ENCODE measurements around the gene C1QBP.
A peak's percentile ranks its signal among the peaks of the same experiment; 100 is the strongest.
"Not testable (repeated sequence)": the region's sequence is repeated elsewhere in the genome, so short reads cannot be mapped to it uniquely, and the experiment has no call there.

The C1QBP gene

GRCh38 chr17:5466295-5466694, 27.3 kb upstream of the C1QBP start:
- Histone ChIP-seq H3K4me3 (ENCODE audit: low read length) (peak overlapping the region; percentile 100), H3K9ac (ENCODE audit: low read depth, low read length) (peak overlapping the region; percentile 99; the same call in 1 of the 2 replicates)

GRCh38 chr17:5464717-5465507, 26.0 kb upstream of the C1QBP start:
- peaks cover 11% of the 10 kb centered on the region for H3K4me1 ChIP-seq (ENCODE audit: insufficient read depth, low read length)

More at GRCh38 chr17:5466295-5466694, 27.3 kb upstream of the C1QBP start:
- H3K4me1 ChIP-seq (ENCODE audit: insufficient read depth, low read length) = peaks cover 11% of the 10 kb centered on the region
- H3K9me3 ChIP-seq (ENCODE audit: insufficient read depth, low read depth, low read length) = no peaks in the 10 kb centered on the region
- peaks cover 42% of the 10 kb centered on the region for H3K36me3 ChIP-seq (ENCODE audit: insufficient read depth, low read depth, low read length)
- no peak overlapping the region for H3K27ac ChIP-seq (ENCODE audit: low read length)
- H3K27me3 ChIP-seq (ENCODE audit: insufficient read depth, low read length) = no peaks in the 10 kb centered on the region

GRCh38 chr17:5446786-5447185, 7.8 kb upstream of the C1QBP start:
- H3K4me1 ChIP-seq (ENCODE audit: insufficient read depth, low read length) = no peaks in the 10 kb centered on the region
- H3K9ac ChIP-seq (ENCODE audit: low read depth, low read length) = no peak overlapping the region
- H3K27me3 ChIP-seq (ENCODE audit: insufficient read depth, low read length) = no peaks in the 10 kb centered on the region
- H3K4me3 ChIP-seq (ENCODE audit: low read length) = no peak overlapping the region
- no peaks in the 10 kb centered on the region for H3K9me3 ChIP-seq (ENCODE audit: insufficient read depth, low read depth, low read length)
- no peak overlapping the region for H3K27ac ChIP-seq (ENCODE audit: low read length)
- peaks cover 93% of the 10 kb centered on the region for H3K36me3 ChIP-seq (ENCODE audit: insufficient read depth, low read depth, low read length)

More at GRCh38 chr17:5464717-5465507, 26.0 kb upstream of the C1QBP start:
- Histone ChIP-seq H3K36me3 (ENCODE audit: insufficient read depth, low read depth, low read length) (peaks cover 55% of the 10 kb centered on the region), H3K27me3 (ENCODE audit: insufficient read depth, low read length) (no peaks in the 10 kb centered on the region), H3K9ac (ENCODE audit: low read depth, low read length) (no peak overlapping the region; the same call in 1 of the 2 replicates), H3K27ac (ENCODE audit: low read length) (no peak overlapping the region), H3K4me3 (ENCODE audit: low read length) (no peak overlapping the region), H3K9me3 (ENCODE audit: insufficient read depth, low read depth, low read length) (no peaks in the 10 kb centered on the region)

DNA sequence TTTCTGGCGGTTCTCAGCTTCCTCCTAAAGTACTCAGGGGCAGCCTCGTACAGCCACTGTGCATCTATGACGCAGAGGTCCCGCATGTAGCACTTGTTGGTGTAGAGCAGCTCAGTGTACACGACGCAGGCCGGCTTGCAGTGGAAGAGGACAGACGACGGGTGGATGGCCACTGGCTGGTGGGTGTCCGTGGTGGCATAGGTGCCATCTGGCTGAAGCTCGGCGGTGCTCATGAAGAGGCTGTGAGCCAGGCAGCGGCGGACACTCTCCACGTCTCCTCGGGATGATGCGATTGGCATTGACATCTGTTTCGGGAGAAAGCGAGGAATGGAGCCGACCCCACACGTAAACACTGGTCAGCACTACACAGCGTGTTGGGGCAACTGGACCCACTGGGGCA, 5.3 kb upstream of the C1QBP start:
- H3K4me3 ChIP-seq (ENCODE audit: low read length) = no peak overlapping the region
- H3K4me1 ChIP-seq (ENCODE audit: insufficient read depth, low read length) = no peaks in the 10 kb centered on the region
- peaks cover 79% of the 10 kb centered on the region for H3K36me3 ChIP-seq (ENCODE audit: insufficient read depth, low read depth, low read length)
- H3K9me3 ChIP-seq (ENCODE audit: insufficient read depth, low read depth, low read length) = no peaks in the 10 kb centered on the region
- no peak overlapping the region for H3K9ac ChIP-seq (ENCODE audit: low read depth, low read length)
- no peaks in the 10 kb centered on the region for H3K27me3 ChIP-seq (ENCODE audit: insufficient read depth, low read length)
- H3K27ac ChIP-seq (ENCODE audit: low read length) = no peak overlapping the region

GRCh38 chr17:5443728-5444127, 4.8 kb upstream of the C1QBP start:
- H3K9ac ChIP-seq (ENCODE audit: low read depth, low read length) = no peak overlapping the region
- no peaks in the 10 kb centered on the region for H3K9me3 ChIP-seq (ENCODE audit: insufficient read depth, low read depth, low read length)
- no peak overlapping the region for H3K4me3 ChIP-seq (ENCODE audit: low read length)
- no peaks in the 10 kb centered on the region for H3K27me3 ChIP-seq (ENCODE audit: insufficient read depth, low read length)
- H3K27ac ChIP-seq (ENCODE audit: low read length) = no peak overlapping the region
- peaks cover 74% of the 10 kb centered on the region for H3K36me3 ChIP-seq (ENCODE audit: insufficient read depth, low read depth, low read length)
- no peaks in the 10 kb centered on the region for H3K4me1 ChIP-seq (ENCODE audit: insufficient read depth, low read length)

DNA sequence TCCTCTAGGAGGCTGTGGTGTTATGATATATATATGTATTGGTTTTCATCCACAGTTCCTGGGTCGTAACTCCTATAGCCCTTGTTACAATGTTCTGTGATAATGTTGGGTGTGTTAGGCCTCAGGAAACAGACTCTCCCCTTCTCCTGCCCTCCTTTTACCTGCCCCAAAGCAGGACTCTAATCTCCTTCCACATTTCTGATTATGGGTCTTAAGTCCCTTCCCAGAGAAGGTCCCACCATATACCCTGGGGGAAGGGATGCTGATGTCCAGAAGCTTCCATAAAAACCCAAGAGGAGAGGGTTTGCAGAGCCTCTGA, 450 bp upstream of the C1QBP start:
- no peaks in the 10 kb centered on the region for H3K27me3 ChIP-seq (ENCODE audit: insufficient read depth, low read length)
- peaks cover 73% of the 10 kb centered on the region for H3K36me3 ChIP-seq (ENCODE audit: insufficient read depth, low read depth, low read length)
- peaks cover 7% of the 10 kb centered on the region; the same call in 1 of the 2 replicates for H3K4me1 ChIP-seq (ENCODE audit: insufficient read depth, low read length)
- H3K9ac ChIP-seq (ENCODE audit: low read depth, low read length) = no peak overlapping the region
- H3K4me3 ChIP-seq (ENCODE audit: low read length) = peak overlapping the region; percentile 22; the same call in 1 of the 2 replicates
- H3K27ac ChIP-seq (ENCODE audit: low read length) = no peak overlapping the region
- H3K9me3 ChIP-seq (ENCODE audit: insufficient read depth, low read depth, low read length) = no peaks in the 10 kb centered on the region

DNA sequence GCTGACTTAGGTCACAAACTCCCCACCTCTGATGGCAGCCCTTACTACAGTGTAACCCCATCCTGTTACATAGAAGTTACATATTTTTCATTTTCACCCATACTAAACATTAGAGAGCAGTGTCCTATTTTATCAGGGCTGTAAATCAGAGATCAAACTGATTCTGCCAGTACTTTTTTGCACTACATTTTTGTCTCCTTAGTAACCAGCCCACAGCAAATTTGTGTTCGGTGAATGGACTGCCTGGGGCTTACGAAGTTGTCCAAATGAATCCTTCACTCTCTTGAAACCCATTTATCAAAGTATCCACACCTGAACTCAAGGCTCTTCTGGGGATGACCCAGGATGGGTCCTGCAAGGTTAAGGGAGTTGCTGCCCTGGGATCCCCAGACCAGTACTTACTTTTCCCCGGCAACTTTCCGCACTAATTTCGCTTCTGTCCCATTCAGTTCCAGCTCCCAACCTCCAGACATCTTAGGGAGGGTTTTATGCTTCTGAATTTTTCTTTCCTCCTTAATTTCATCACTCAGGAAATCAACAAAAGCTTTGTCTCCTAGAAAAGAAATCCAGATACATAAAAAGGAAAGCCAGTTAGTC, 1.1 kb downstream of the C1QBP start:
- Histone ChIP-seq H3K4me3 (ENCODE audit: low read length) (peak overlapping the region; percentile 100), H3K9me3 (ENCODE audit: insufficient read depth, low read depth, low read length) (no peaks in the 10 kb centered on the region), H3K4me1 (ENCODE audit: insufficient read depth, low read length) (peaks cover 7% of the 10 kb centered on the region; the same call in 1 of the 2 replicates), H3K36me3 (ENCODE audit: insufficient read depth, low read depth, low read length) (peaks cover 75% of the 10 kb centered on the region), H3K27ac (ENCODE audit: low read length) (no peak overlapping the region), H3K9ac (ENCODE audit: low read depth, low read length) (peak overlapping the region; percentile 99), H3K27me3 (ENCODE audit: insufficient read depth, low read length) (no peaks in the 10 kb centered on the region)

DNA sequence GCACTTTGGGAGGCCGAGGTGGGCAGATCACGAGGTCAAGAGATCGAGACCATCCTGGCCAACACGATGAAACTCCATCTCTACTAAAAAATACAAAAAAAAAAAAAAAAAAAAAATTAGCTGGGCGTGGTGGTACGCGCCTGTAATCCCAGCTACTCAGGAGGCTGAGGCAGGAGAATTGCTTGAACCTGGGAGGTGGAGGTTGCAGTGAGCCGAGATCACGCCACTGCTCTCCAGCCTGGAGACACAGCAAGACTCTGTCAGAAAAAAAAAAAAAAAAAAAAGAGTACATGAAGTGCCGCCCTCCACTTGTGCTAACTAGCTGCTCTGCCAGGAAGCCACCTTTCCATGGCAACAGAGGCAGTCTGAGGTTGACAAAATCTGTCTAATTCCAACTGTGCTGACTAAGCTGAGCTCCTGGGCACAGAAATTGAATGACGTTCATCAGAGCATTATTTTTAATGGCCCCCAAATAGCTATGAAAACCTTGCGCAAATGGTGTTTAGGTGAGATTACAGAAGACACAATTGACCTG, 3.1 kb downstream of the C1QBP start:
- Histone ChIP-seq H3K9ac (ENCODE audit: low read depth, low read length) (0 out of 2 replicates have a peak overlapping the region, but pooled peaks have one; percentile 30), H3K36me3 (ENCODE audit: insufficient read depth, low read depth, low read length) (peaks cover 80% of the 10 kb centered on the region)
- H3K27ac ChIP-seq (ENCODE audit: low read length); H3K4me1 ChIP-seq (ENCODE audit: insufficient read depth, low read length); H3K4me3 ChIP-seq (ENCODE audit: low read length); H3K9me3 ChIP-seq (ENCODE audit: insufficient read depth, low read depth, low read length); H3K27me3 ChIP-seq (ENCODE audit: insufficient read depth, low read length): not testable (repeated sequence)

- H3K9me3 ChIP-seq (ENCODE audit: insufficient read depth, low read depth, low read length) = no peaks in the 10 kb centered on the region
- H3K27me3 ChIP-seq (ENCODE audit: insufficient read depth, low read length) = no peaks in the 10 kb centered on the region
- no peak overlapping the region for H3K4me3 ChIP-seq (ENCODE audit: low read length)
- no peak overlapping the region for H3K27ac ChIP-seq (ENCODE audit: low read length)
- H3K4me1 ChIP-seq (ENCODE audit: insufficient read depth, low read length) = peaks cover 7% of the 10 kb centered on the region; the same call in 1 of the 2 replicates
- H3K36me3 ChIP-seq (ENCODE audit: insufficient read depth, low read depth, low read length) = peaks cover 82% of the 10 kb centered on the region
- H3K9ac ChIP-seq (ENCODE audit: low read depth, low read length) = no peak overlapping the region
Measured at GRCh38 chr17:5434984-5435383, 4.0 kb downstream of the C1QBP start.

GRCh38 chr17:5431949-5432556, 6.9 kb downstream of the C1QBP start:
- no peaks in the 10 kb centered on the region for H3K27me3 ChIP-seq (ENCODE audit: insufficient read depth, low read length)
- no peak overlapping the region for H3K27ac ChIP-seq (ENCODE audit: low read length)
- H3K9me3 ChIP-seq (ENCODE audit: insufficient read depth, low read depth, low read length) = no peaks in the 10 kb centered on the region
- no peak overlapping the region for H3K9ac ChIP-seq (ENCODE audit: low read depth, low read length)
- peaks cover 96% of the 10 kb centered on the region for H3K36me3 ChIP-seq (ENCODE audit: insufficient read depth, low read depth, low read length)
- H3K4me1 ChIP-seq (ENCODE audit: insufficient read depth, low read length) = no peaks in the 10 kb centered on the region
- H3K4me3 ChIP-seq (ENCODE audit: low read length) = no peak overlapping the region

- not testable (repeated sequence) for H3K27me3 ChIP-seq (ENCODE audit: insufficient read depth, low read length); H3K27ac ChIP-seq (ENCODE audit: low read length); H3K4me1 ChIP-seq (ENCODE audit: insufficient read depth, low read length); H3K4me3 ChIP-seq (ENCODE audit: low read length); H3K9ac ChIP-seq (ENCODE audit: low read depth, low read length); H3K9me3 ChIP-seq (ENCODE audit: insufficient read depth, low read depth, low read length)
- peaks cover 96% of the 10 kb centered on the region for H3K36me3 ChIP-seq (ENCODE audit: insufficient read depth, low read depth, low read length)
Measured at GRCh38 chr17:5431234-5431633, 7.7 kb downstream of the C1QBP start.
